ENCODE measurements around the gene BYSL.

- no peak for TF ChIP-seq CTCF (IDR thresholded peaks at IDR 0.05; ENCODE audit: low read depth, low read length)
- TF ChIP-seq, protein P1, sequence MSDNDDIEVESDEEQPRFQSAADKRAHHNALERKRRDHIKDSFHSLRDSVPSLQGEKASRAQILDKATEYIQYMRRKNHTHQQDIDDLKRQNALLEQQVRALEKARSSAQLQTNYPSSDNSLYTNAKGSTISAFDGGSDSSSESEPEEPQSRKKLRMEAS (IDR thresholded peaks at IDR 0.05; ENCODE audit: low read depth, low read length), result no peak
These were observed 855 bp downstream of the BYSL start for GRCh38 chr6:41922154-41922553.
